SIG-M5 treated with dmso at 0.1 percent for 504 hours (cell line): ENCODE measurements around the gene EFL1.
"Not testable (repeated sequence)": the region's sequence is repeated elsewhere in the genome, so short reads cannot be mapped to it uniquely, and the experiment has no call there.

Source experiments
- DNase-seq: peaks from one replicate; lab custom pipeline; 2025; ENCODE audit not compliant: unreplicated experiment; lab: John Stamatoyannopoulos, UW

The EFL1 gene

GRCh38 chr15:82282386-82282785 is 19.9 kb upstream of the EFL1 start:
- DNase-seq, result not testable (repeated sequence)

DNA sequence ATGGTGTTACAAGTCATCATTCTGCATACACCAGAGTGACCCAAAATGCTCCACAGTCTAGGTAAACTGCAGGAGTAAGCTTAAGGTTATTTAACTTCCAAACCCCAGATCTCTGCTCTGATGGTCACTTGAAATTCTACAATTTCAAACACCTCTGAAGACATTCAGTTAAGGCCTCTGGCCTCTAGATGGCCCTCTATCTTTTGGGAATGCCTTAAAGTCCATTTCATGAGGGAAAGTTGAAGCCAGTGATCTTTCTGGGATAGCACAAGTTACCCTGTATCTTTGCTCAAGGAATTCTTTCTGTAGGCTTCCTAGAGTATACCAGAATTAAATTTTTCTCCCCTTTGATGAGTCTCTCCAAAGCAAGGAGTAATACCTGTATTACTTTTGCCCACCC is 18.7 kb upstream of the EFL1 start:
- DNase-seq, result not testable (repeated sequence)

DNA sequence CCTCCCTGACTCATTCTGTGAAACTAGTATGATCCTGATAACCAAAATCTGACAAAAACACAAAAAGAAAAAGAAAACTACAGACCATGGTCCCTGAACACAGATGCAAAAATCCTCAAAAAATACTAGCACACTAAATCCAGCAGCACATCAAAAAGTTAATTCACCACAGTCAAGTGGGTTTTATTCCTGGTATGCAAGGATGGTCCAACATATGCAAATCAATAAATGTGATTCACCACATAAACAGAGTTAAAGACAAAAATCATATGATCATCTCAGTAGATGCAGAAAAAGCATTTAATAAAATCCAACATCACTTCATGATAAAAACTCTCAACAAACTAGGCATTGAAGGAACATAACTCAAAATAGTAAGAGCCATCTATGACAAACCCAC is 12.9 kb upstream of the EFL1 start:
- DNase-seq, result no peak

GRCh38 chr15:82272154-82272553 is 9.6 kb upstream of the EFL1 start:
- DNase-seq, result no peak

DNA sequence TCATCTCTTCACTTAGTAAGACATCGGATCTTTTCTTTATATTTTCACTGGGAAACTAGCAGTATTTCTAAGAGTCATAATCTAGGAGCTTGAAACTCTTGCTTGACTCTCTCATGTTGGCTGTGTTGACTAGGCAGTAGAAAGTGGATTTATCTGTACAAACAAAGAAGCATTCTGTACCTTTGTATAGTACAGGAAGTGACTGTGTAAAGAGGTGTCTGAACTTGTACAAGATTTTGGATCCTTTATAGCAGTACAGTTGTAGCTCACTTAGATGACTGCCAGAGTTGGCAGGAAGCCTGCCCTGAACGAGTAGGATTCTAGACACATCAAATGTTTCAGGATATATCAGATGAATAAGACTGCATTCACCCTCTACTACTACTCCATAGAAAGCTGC is 5.9 kb upstream of the EFL1 start:
- not testable (repeated sequence) for DNase-seq

- not testable (repeated sequence) for DNase-seq
These were observed 4.6 kb upstream of the EFL1 start for GRCh38 chr15:82267137-82267536.

DNA sequence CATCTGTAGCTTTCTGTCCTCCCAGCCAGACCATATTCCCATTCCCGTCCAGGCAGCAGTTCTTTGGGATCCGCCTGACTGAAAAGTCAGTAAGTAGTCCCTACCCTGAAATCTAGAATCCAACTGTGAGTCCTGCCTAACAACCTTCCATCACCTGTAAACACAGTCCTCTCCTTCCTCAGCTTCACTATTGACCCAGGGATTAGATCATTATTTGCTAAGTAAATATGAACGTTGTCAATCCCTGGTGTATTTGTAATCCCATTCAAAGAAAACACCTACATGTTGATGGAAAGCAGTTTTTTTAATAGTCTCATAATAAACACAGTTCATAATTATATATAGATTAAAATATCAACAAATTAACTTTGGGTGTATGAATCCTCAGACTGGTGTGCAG is 816 bp upstream of the EFL1 start:
- DNase-seq, result peak; percentile 51

DNA sequence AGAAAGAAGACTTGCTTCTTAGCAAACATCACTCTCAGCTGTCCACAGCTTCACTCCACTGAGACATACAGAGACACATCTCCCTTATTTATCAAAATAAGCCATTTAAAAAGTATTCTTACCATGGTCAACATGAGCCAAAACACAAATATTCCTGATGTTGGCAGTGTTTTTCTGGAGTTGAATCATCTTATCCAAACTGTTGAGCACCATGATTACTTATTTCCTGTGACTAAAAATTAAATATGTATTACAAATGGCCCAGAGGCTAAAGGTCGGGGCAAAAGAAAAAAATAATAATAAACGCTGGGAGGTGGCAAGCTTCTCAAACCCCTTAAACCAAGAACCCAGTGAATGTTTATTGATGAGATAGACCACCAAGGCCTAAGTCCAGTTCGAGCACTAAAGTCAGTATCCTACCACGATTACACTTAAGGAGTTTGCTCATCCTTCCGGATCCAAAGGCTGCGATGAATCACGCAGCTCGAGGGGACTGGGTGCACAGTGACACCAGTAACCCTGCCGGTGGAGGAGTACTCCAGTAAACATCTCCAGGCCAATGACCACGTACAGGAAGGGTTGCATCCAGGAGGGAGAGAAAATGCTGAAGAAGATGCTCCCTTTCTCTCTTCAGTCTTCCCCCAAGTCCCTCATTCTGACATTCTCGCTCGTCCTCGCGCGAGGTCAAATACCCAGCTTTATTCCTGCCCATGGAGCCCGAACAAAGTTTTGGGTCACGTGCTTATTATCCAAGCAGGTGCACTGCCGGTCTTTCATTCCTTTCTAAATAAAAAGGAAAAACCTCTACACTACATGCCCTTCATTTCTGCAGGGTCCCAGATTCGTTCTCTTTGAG is 740 bp downstream of the EFL1 start:
- peak; percentile 26 for DNase-seq

DNA sequence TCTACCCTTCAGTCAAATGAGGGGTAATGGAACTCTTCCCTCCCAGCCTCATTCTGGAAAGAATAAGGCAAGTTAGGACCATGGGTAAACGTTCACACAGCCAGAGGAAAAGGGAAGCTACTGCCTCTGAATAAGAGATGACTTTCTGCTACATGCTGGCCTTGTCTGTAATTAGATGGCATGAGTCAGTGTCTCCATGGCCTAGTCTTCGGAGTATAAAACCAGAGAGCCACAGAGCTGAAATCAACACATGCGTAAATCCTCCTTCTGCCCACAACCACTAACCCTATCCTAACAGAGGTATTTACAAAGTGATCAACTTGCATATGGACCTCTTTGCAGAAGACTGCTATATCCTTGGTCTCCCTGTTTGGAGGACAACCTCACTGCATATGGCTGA is 14.3 kb downstream of the EFL1 start:
- not testable (repeated sequence) for DNase-seq

- DNase-seq, result not testable (repeated sequence)
These were observed 16.6 kb downstream of the EFL1 start for GRCh38 chr15:82245956-82246355.

- DNase-seq, result not testable (repeated sequence)
These were observed 18.9 kb downstream of the EFL1 start for GRCh38 chr15:82243644-82244043.

GRCh38 chr15:82241836-82242499 is 20.6 kb downstream of the EFL1 start:
- DNase-seq, result not testable (repeated sequence)

DNA sequence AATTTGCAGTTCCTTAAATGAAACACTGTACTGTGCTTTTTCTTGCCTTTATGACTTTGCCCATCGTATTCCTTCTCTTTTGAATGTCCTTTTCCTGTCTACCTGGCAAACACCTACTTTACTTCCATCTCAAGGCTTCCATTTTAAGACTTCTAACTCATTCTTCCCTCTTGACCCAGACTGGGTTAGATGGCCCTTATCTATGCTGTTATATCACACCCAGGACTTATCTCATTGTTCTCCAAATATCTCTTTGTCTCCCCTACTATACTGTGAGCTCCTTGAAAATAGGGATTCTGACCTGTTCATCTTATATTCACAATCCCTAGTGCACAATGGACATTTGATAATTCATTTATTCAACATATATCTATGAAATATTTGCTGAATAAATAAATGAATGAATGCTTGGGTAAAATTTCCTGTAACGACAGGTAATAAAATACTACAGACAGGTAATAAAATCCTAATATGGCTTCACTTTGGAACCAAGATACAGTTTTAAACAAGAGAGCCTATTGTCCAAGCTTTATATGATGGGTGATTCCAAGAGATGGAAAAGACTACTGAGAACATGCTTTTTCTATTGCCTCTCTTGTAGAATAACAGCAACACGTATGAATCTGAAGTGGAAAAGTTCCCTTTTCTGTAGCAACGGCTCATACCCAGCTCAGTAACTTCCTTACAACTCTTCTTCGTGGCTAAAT is 22.7 kb downstream of the EFL1 start:
- no peak for DNase-seq

- not testable (repeated sequence) for DNase-seq
These were observed 24.5 kb downstream of the EFL1 start for GRCh38 chr15:82237944-82238534.

DNA sequence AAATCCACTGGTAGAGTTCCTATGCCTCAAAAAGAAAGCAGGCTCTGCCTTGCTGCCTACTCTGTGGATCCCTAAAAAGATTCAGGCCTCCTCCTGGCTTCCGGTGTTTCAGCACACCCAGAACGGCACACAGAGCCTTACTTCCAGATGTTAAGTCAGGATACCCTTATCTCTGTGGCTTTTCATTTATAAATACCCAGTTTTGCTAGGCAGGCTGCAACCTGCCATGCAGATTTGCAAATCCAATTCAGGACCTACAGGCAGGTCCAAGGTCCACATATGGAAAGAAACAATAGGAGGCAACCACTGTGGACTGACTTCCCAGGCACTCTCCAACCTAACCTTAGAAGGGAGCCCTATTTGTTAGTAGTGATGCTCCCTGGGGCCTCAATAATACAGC is 30.7 kb downstream of the EFL1 start:
- DNase-seq, result no peak

DNA sequence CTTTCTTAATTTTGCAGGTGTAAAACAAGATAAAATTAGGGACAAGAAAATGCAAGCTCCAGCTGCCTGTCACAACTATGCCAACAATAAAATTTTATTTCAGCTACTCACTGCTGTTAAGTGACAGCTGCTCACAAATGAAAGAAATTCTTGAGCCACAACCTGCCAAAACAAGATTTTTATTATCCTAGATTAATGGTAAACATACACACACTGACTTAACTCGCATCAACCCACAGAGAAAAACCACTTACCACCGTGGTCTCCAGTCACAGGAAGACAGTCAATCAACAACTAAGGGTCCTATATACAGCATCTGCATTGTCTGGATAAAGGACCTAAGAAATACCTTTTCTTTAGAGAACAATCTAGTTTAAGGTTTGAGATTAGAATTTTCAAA is 31.3 kb downstream of the EFL1 start:
- no peak for DNase-seq

GRCh38 chr15:82228750-82229149 is 33.8 kb downstream of the EFL1 start:
- DNase-seq, result no peak

DNA sequence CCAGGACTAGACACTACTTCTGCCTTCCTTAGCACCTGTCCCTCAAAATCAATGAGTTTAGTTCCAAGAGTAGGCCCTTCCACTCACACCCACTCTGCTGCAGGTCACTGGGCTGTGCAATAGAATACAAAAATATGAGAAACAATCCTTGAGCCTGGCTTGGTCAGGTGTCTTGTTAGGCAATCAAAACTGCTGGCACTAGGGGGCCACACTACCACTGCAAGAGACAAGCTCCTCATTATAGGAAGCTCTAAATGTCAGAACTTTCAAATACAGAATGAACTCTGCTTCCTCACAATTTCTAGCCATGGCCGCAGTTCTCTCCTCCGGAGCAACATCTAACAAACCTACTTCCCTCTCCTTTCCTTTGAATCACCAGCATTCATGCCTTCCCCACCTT is 41.0 kb downstream of the EFL1 start:
- DNase-seq, result not testable (repeated sequence)

DNA sequence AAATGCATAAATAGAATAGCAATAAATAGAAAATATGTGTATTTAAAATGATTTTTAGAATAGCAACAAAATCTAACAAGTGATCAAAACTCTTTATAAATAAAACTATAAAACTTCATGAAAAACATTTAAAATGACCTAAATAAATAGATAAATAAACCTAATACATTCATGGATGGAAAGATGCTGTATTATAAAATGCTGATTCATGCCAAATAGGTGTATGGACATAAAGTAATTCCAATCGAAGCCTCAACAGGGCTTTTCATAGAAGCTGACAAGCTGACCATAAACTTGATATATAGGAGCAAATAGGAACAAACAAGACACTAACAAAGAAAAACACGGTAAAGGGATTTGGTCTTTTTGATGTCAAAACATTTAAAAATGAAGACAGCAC is 46.4 kb downstream of the EFL1 start:
- not testable (repeated sequence) for DNase-seq

GRCh38 chr15:82212201-82212600 is 50.3 kb downstream of the EFL1 start:
- DNase-seq, result not testable (repeated sequence)

- DNase-seq, result not testable (repeated sequence)
These were observed 52.4 kb downstream of the EFL1 start for GRCh38 chr15:82210066-82210597.
